ENCODE results near the gene CIPC. TPM values are rescaled to one million over a fixed set of nuclear protein-coding genes. Genes with fewer than 3 reads are reported as not detected.

The CIPC gene
- total RNA-seq, 1 donor from 2014 or later = 22.5 TPM

DNA sequence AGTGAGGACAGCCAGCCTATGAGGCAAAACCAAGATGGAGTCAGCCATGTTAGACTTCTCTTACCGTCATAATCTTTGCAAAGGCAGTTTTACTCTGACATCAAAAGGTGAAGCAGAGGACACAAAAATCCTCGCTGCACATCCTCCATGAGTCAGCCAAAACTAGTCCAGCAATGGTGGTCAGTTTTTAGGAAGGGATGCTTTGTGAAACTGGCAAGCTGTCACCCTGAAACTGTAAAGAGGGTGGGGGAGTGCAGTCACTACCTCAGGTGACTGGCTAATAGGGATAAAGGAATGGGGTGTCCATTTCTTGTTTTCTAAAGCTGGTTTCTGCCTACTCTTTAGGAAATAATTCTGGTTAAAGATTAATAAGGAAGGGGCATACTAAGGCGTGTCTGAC, 5.4 kb upstream of the CIPC start:
- no peaks in the 10 kb centered on the region for H3K27me3 ChIP-seq
- H3K9me3 ChIP-seq (ENCODE audit: low read depth) = no peaks in the 10 kb centered on the region

DNA sequence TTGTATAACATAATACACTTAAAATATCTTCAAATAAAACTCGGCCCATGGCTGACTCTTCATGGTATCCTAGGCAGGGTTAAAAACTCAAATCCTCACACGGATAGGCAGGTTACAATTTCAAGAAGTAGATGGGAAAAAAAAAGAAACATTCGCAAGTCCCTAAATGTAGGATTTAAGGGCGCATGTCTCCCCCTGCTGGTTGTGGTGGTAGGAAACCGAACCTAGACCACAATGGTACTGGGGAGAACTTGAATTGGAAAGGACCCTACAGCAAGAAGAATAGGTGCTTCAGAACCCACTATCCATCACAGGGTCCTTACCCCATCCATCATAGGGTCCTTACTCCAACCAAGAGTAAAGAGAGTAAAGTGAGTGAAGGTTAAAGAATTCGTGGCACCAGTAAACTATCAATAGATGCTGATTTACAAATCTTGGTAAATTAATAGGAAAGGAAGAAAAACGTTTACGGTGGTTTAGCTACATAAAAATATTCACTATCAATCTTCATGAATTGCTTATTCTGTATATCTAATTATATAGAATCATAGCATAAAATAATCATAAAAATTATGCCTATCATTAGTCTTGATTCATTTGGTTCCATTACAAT, 3.3 kb upstream of the CIPC start:
- Mint-ChIP-seq H3K27me3 (ENCODE audit: insufficient read depth, low read depth) (no peaks in the 10 kb centered on the region), H3K4me3 (peak overlapping the region; percentile 22), H3K9me3 (peaks cover 16% of the 10 kb centered on the region), H3K36me3 (peaks cover 4% of the 10 kb centered on the region), H3K27ac (no peak overlapping the region), H3K4me1 (peaks cover 28% of the 10 kb centered on the region)
- H3K4me1 ChIP-seq = peaks cover 11% of the 10 kb centered on the region
- no peaks in the 10 kb centered on the region for H3K36me3 ChIP-seq
- H3K4me3 ChIP-seq = no peak overlapping the region
- no peaks in the 10 kb centered on the region for H3K9me3 ChIP-seq (ENCODE audit: low read depth)
- no peaks in the 10 kb centered on the region for H4K20me1 ChIP-seq (ENCODE audit: low read depth)
- H3K27me3 ChIP-seq = no peaks in the 10 kb centered on the region
- no peak overlapping the region for H2AFZ ChIP-seq (replicated peaks)
- H3K27ac ChIP-seq = no peak overlapping the region
- no peak for TF ChIP-seq EZH2 (IDR thresholded peaks at IDR 0.05)
- TF ChIP-seq EZH2phosphoT487 (IDR thresholded peaks at IDR 0.05) = no peak
- TF ChIP-seq, protein P1, sequence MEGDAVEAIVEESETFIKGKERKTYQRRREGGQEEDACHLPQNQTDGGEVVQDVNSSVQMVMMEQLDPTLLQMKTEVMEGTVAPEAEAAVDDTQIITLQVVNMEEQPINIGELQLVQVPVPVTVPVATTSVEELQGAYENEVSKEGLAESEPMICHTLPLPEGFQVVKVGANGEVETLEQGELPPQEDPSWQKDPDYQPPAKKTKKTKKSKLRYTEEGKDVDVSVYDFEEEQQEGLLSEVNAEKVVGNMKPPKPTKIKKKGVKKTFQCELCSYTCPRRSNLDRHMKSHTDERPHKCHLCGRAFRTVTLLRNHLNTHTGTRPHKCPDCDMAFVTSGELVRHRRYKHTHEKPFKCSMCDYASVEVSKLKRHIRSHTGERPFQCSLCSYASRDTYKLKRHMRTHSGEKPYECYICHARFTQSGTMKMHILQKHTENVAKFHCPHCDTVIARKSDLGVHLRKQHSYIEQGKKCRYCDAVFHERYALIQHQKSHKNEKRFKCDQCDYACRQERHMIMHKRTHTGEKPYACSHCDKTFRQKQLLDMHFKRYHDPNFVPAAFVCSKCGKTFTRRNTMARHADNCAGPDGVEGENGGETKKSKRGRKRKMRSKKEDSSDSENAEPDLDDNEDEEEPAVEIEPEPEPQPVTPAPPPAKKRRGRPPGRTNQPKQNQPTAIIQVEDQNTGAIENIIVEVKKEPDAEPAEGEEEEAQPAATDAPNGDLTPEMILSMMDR (IDR thresholded peaks at IDR 0.05) = peak; percentile 94
- no peak overlapping the region for H3K4me2 ChIP-seq
- DNase-seq (ENCODE audit: low spot score) = peak; percentile 90
- H3F3A ChIP-seq (ENCODE audit: low read depth) = peaks cover 17% of the 10 kb centered on the region
- H3K79me2 ChIP-seq (ENCODE audit: low read depth) = peaks cover 32% of the 10 kb centered on the region
- H3K9ac ChIP-seq = no peak overlapping the region

More for the DNA sequence above, 5.4 kb upstream of the CIPC start:
- Mint-ChIP-seq H3K4me3 (no peak overlapping the region), H3K27ac (no peak overlapping the region), H3K36me3 (peaks cover 4% of the 10 kb centered on the region), H3K27me3 (ENCODE audit: insufficient read depth, low read depth) (no peaks in the 10 kb centered on the region), H3K9me3 (peaks cover 18% of the 10 kb centered on the region), H3K4me1 (peaks cover 25% of the 10 kb centered on the region)
- Histone ChIP-seq H3K4me3 (no peak overlapping the region), H3K27ac (no peak overlapping the region), H3K79me2 (ENCODE audit: low read depth) (peaks cover 16% of the 10 kb centered on the region), H3K4me2 (no peak overlapping the region), H4K20me1 (ENCODE audit: low read depth) (no peaks in the 10 kb centered on the region), H2AFZ (replicated peaks) (no peak overlapping the region), H3K4me1 (peaks cover 16% of the 10 kb centered on the region), H3K9ac (no peak overlapping the region), H3K36me3 (no peaks in the 10 kb centered on the region), H3F3A (ENCODE audit: low read depth) (peaks cover 17% of the 10 kb centered on the region)
- TF ChIP-seq EZH2 (IDR thresholded peaks at IDR 0.05) = no peak
- TF ChIP-seq EZH2phosphoT487 (IDR thresholded peaks at IDR 0.05) = no peak
- TF ChIP-seq, protein P1 (IDR thresholded peaks at IDR 0.05) = no peak
- DNase-seq (ENCODE audit: low spot score) = no peak

DNA sequence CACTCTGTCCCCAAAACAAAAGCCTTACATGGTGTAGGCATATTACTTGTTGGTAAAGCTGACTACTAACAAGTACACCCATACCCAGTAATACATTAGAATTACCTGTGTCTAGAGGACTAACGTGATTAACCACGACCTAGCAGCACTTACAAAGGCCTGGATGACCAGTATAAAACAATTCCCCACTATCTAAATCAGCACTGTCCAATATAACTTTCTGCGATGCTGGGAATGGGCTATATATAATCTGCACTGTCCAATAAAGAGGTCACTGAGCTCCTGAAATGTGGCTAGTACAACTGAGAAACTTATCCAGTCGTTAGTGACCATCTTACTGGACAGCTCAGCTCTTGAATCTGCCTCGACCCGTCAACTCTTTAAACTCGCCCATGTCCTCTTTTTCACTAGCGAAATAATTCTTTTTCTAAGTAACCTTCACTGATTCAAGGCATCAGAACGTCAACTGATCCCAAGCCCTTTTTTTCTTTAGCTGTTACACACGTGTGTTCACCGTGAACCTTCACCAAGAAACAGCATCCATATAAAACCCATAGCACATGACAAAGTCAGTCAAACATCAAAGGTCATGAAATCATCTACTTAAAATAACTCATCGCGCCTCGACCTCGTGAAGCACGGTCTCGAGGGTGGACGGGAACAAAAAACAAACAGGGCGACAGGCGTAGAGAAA, 905 bp upstream of the CIPC start:
- Histone ChIP-seq H3K27ac (peak overlapping the region; percentile 87), H4K20me1 (ENCODE audit: low read depth) (no peaks in the 10 kb centered on the region), H3K4me2 (peak overlapping the region; percentile 86), H2AFZ (replicated peaks) (peak overlapping the region; percentile 23), H3K79me2 (ENCODE audit: low read depth) (peaks cover 54% of the 10 kb centered on the region), H3K9me3 (ENCODE audit: low read depth) (no peaks in the 10 kb centered on the region), H3K27me3 (no peaks in the 10 kb centered on the region), H3K36me3 (no peaks in the 10 kb centered on the region), H3K9ac (peak overlapping the region; percentile 65), H3K4me1 (peaks cover 11% of the 10 kb centered on the region), H3F3A (ENCODE audit: low read depth) (peaks cover 17% of the 10 kb centered on the region), H3K4me3 (peak overlapping the region; percentile 75)
- no peaks in the 10 kb centered on the region for H3K9me3 Mint-ChIP-seq
- H3K36me3 Mint-ChIP-seq = no peaks in the 10 kb centered on the region
- H3K4me1 Mint-ChIP-seq = peaks cover 46% of the 10 kb centered on the region
- H3K27ac Mint-ChIP-seq = peak overlapping the region; percentile 70
- no peaks in the 10 kb centered on the region for H3K27me3 Mint-ChIP-seq (ENCODE audit: insufficient read depth, low read depth)
- no peak for TF ChIP-seq EZH2phosphoT487 (IDR thresholded peaks at IDR 0.05)
- TF ChIP-seq EZH2 (IDR thresholded peaks at IDR 0.05) = no peak
- TF ChIP-seq, protein P1 (IDR thresholded peaks at IDR 0.05) = no peak
- no peak for DNase-seq (ENCODE audit: low spot score)
- peak overlapping the region; percentile 86 for H3K4me3 Mint-ChIP-seq

Measured in neural progenitor cell (in vitro differentiated cells).